NOMO-1 (cell line): Measurements from ENCODE around the gene RAF1.
A peak's percentile ranks its signal among the peaks of the same experiment; 100 is the strongest.
"Not testable (repeated sequence)": the region's sequence is repeated elsewhere in the genome, so short reads cannot be mapped to it uniquely, and the experiment has no call there.

ENCODE experiments used
- DNase-seq, 2 experiments: peaks; one replicate each; lab custom pipeline; 2025; ENCODE audit not compliant: unreplicated experiment in 2 of 2; lab: John Stamatoyannopoulos, UW

The RAF1 gene

DNA sequence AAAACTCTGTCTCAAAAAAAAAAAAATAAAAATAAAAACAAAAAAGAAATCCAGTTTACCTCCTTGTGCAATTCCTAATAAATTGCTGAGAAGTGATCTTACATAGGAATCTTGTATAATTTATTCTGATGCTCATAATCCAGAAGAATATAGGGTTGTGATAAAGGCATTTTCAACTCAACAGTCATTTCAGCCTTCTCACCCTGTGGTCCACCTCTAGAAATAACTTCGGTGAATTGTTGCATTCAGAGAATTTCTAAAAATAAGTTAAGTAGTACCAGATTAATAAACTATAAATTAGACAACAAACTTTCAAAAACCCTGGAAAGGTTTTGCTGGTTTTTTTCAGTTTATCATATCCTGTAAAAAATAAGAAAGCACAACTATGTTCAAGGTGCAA is 20.2 kb downstream of the RAF1 start:
- no peak for DNase-seq

- DNase-seq = no peak
These were observed 20.9 kb downstream of the RAF1 start for GRCh38 chr3:12643010-12643380.

GRCh38 chr3:12640853-12641252 is 23.1 kb downstream of the RAF1 start:
- DNase-seq = not testable (repeated sequence)

DNA sequence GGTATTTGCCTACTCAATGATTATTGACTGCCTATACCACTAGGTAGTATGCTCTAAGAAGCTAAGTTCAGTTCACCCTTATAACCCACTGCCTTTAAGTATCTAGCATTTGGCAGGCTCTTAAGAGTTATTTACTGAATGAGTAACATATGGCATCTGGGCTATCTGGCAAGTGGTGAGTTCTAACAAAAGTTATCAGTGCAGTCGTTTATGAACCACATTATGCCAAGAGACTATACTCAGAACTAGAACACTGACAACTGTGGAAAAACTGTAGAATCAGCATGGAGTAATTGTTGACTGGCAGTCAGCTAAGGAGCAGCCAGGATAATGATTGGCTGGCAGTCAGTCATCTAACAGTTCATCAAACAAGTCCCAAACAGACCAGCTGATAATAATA is 25.8 kb downstream of the RAF1 start:
- no peak for DNase-seq

DNA sequence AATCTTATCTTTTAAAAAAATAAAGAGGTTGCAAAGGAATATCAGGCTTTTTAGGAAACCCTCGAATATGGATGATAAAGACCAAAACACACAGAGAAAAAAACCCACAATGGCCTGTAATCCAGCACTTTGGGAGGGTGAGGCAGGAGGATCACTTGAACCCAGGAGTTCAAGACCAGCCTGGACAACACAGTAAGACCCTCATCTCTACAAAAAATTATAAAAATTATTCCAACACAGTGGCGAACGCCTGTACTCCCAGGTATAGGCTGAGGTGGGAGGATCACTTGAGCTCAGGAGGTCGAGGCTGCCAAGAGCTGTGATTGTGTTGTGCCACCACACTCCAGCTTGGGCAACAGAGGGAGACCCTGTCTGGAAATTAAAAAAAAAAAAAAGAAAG is 30.8 kb downstream of the RAF1 start:
- no peak for DNase-seq

DNA sequence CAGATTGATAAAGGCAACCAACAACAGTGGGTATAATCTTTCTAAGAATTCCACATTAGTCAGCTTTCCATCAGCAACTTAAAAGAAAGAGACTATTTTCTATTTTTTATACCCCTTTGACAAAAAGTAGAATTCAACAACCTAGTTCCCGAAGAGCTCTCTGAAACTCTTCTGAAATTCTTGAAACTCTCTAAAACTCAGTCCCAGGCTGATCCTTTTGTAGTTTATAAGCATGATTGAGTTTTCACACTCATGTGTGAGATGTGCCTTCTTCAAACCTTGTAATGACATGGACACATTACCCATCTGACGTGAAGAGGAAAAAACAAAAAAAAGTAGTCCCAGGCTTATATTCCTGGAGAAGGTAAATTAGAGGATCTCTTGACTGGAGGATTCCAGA is 31.4 kb downstream of the RAF1 start:
- no peak for DNase-seq

DNA sequence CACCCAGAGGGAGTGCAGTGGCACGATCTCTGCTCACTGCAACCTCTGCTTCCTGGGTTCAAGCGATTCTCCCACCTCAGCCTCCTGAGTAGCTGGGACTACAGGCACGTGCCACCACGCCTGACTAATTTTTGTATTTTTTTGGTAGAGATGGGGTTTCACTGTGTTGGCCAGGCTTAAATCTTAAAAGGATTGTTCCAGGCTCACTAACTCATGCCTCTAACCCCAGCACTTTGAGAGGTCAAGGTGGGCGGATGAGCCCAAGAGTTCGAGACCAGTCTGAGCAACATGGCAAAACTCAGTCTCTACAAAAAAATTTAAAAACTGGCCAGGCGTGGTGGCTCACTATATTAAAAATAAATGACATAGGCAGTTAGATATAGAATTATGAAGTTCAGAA is 33.1 kb downstream of the RAF1 start:
- DNase-seq = not testable (repeated sequence)

- no peak for DNase-seq
These were observed 33.6 kb downstream of the RAF1 start for GRCh38 chr3:12630292-12630691.

- no peak for DNase-seq
These were observed 34.4 kb downstream of the RAF1 start for GRCh38 chr3:12629560-12629959.

- no peak for DNase-seq
These were observed 35.1 kb downstream of the RAF1 start for GRCh38 chr3:12628813-12629212.

DNA sequence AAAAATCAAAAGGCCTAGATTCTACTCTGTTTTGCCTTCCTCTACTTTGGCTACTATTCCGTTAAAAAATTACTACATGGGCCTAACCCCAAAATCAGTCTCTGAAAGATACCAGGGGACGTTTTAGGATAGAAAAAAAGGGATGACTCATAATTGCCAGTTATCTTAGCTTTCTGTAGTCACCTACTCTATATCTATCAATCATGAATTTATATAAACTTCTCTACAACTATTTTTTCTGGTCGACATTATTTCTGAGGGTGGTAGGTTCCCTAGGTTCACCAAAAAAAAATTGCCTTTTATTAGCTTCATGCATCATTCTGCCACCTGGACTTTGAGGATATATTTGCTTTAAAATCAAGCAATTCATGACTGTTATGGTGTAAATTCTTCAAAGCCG is 36.5 kb downstream of the RAF1 start:
- DNase-seq = no peak

- not testable (repeated sequence) for DNase-seq
These were observed 39.0 kb downstream of the RAF1 start for GRCh38 chr3:12624964-12625363.

GRCh38 chr3:12624056-12624455 is 39.9 kb downstream of the RAF1 start:
- DNase-seq = no peak

GRCh38 chr3:12622335-12622734 is 41.6 kb downstream of the RAF1 start:
- DNase-seq = peak; percentile 22 to 53

DNA sequence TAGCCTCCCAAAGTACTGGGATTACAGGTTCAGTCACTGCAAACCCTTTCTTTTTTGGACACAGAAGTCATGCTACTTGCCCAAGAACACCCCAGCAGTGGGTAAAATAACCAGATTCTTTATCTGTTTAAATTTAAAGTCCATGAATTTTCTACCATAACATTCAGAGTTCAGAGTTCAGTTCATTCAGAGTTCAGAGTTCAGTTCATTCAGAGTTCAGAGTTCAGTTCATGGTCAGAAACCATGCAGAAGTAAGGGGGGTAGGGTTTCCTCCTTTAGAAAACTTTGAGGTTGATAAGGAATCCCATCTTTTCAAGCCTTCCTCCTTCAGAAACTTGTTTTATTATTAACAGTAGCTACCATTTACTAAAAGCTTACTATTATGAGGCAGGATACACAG is 43.2 kb downstream of the RAF1 start:
- no peak for DNase-seq

DNA sequence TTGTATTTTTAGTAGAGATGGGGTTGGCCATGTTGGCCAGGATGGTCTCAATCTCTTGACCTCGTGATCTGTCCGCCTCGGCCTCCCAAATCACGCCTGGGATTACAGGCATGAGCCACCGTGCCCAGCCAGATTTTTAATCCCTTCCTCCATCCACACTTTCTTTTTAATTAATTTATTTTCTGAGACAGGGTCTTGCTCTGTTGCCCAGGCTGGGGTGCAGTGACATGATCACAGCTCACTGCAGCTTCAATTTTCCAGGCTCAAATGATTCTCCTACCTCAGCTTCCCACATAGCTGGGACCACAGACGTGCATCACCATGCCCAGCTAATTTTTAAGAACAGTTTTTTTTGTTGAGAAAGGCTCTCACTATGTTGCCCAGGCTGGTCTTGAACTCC is 43.6 kb downstream of the RAF1 start:
- DNase-seq = no peak

DNA sequence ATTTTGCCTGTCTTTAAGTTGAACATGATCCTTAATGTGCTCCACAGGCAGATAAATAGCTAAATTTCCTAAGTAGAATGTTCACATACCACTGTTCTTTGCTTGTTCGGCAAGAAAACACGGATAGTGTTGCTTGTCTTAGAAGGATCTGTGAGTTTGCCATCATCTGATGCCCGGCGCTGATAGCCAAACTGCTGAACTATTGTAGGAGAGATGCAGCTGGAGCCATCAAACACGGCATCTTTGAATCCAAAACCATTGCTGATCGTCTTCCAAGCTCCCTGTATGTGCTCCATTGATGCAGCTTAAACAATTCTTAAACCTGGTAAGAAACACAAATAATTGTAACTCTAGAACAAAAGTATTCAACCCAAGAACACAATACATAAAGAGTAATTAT is 45.5 kb downstream of the RAF1 start:
- no peak for DNase-seq

- no peak for DNase-seq
These were observed 48.7 kb downstream of the RAF1 start for GRCh38 chr3:12615266-12615665.

- no peak for DNase-seq
These were observed 50.7 kb downstream of the RAF1 start for GRCh38 chr3:12613250-12613649.

- no peak for DNase-seq
These were observed 51.2 kb downstream of the RAF1 start for GRCh38 chr3:12612514-12613226.

DNA sequence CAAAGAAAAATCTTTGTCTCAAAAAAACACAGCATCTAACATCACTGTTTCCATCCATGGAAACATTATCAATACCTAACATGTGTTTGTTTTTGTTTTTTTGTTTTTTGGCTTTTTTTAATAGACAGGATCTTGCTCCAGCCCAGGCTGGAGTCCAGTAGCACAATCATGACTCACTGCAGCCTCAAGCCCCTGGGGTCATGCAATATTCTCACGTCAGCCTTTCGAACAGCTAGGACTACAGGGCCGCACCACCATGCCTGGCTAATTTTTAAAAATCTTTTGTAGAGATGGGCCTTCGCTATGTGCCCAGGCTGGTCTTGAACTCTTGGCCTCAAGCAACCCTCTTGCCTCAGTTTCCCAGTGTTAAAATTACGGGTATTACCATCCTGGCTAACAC is 52.8 kb downstream of the RAF1 start:
- DNase-seq = no peak

DNA sequence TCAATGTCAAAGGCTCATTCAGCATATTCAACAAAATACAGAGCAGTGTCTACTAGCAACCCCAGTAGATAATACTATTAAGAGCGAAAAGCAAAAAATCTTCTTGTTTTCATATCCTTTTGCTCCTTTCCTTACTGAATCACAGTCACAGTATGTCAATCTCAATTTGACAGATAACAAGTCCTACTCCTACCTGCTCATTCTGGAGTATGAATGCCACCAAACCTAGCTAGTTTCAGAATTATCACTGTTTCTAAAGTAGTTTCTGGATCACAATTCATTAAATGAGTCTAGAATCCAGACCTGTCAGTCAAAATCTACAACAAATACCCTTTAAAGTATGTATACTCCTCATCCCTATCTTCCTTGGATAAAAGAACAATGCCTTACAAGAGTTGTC is 55.5 kb downstream of the RAF1 start:
- DNase-seq = no peak

- DNase-seq = no peak
These were observed 59.9 kb downstream of the RAF1 start for GRCh38 chr3:12603969-12604368.
